GM18502 (cell line): ENCODE measurements around the gene ORC5.

Experiments
- ATAC-seq: cut with Tn5 transposase; IDR thresholded peaks from one replicate; pipeline ENCODE4 v1.9.1; 2021; ENCODE audit warnings: mild to moderate bottlenecking; ENCODE audit not compliant: unreplicated experiment, poor library complexity

ORC5 gene

GRCh38 chr7:104133238-104133637, 74.6 kb downstream of the ORC5 start:
- ATAC-seq = no peak

- no peak for ATAC-seq
These were observed 77.1 kb downstream of the ORC5 start for GRCh38 chr7:104130726-104131125.

GRCh38 chr7:104127204-104127603, 80.6 kb downstream of the ORC5 start:
- no peak for ATAC-seq

- ATAC-seq = no peak
These were observed 81.4 kb downstream of the ORC5 start for GRCh38 chr7:104126411-104126841.

GRCh38 chr7:104124893-104125477, 82.8 kb downstream of the ORC5 start:
- ATAC-seq = no peak

- ATAC-seq = no peak
These were observed 83.3 kb downstream of the ORC5 start for GRCh38 chr7:104124469-104124868.

GRCh38 chr7:104123786-104124185, 84.0 kb downstream of the ORC5 start:
- ATAC-seq = no peak

- no peak for ATAC-seq
These were observed 94.0 kb downstream of the ORC5 start for GRCh38 chr7:104113788-104114187.

- no peak for ATAC-seq
These were observed 95.2 kb downstream of the ORC5 start for GRCh38 chr7:104112623-104113022.

GRCh38 chr7:104111271-104111670, 96.5 kb downstream of the ORC5 start:
- ATAC-seq = no peak

GRCh38 chr7:104106108-104106905, 101.5 kb downstream of the ORC5 start:
- no peak for ATAC-seq

- no peak for ATAC-seq
These were observed 108.9 kb downstream of the ORC5 start for GRCh38 chr7:104098890-104099289.

GRCh38 chr7:104096683-104097082, 111.1 kb downstream of the ORC5 start:
- ATAC-seq = no peak

- no peak for ATAC-seq
These were observed 114.7 kb downstream of the ORC5 start for GRCh38 chr7:104093127-104093526.

- no peak for ATAC-seq
These were observed 116.6 kb downstream of the ORC5 start for GRCh38 chr7:104091242-104091641.

- ATAC-seq = no peak
These were observed 118.2 kb downstream of the ORC5 start for GRCh38 chr7:104089612-104090011.

GRCh38 chr7:104089061-104089460, 118.8 kb downstream of the ORC5 start:
- ATAC-seq = no peak
